T-helper 1 cell (primary cell): ENCODE results near the gene REC8.
"Not testable (repeated sequence)": the region's sequence is repeated elsewhere in the genome, so short reads cannot be mapped to it uniquely, and the experiment has no call there.

Experiments used
- DNase-seq, 5 donors: peaks; one replicate each; pipeline ENCODE4 v3.0.0-alpha.2; 2012 to 2020

REC8 gene

GRCh38 chr14:24204163-24205146 lies 32.6 kb downstream of the REC8 start:
- no peak for DNase-seq

GRCh38 chr14:24206260-24207103 lies 34.6 kb downstream of the REC8 start:
- DNase-seq, result no peak

GRCh38 chr14:24207104-24207551 lies 35.2 kb downstream of the REC8 start:
- DNase-seq, result no peak

- no peak for DNase-seq
These were observed 35.7 kb downstream of the REC8 start for GRCh38 chr14:24207625-24208024.

GRCh38 chr14:24211311-24211710 lies 39.4 kb downstream of the REC8 start:
- DNase-seq, result no peak

GRCh38 chr14:24212924-24213865 lies 41.3 kb downstream of the REC8 start, which contains the start of gene CHMP4A:
TSS of gene CHMP4A (minus strand) at chr14:24213488. CDS start at chr14:24213439, 49 bp downstream.
- DNase-seq, result peak; percentile 92 to 97 (median 94)

- DNase-seq, result no peak
These were observed 42.2 kb downstream of the REC8 start for GRCh38 chr14:24213866-24214662.

GRCh38 chr14:24215495-24216344 lies 43.8 kb downstream of the REC8 start, which contains the start of gene MDP1:
TSS of gene MDP1 (minus strand) at chr14:24216066. CDS start at chr14:24215955, 111 bp downstream.
- peak; percentile 69 to 95 (median 81) for DNase-seq

GRCh38 chr14:24216345-24216699 lies 44.4 kb downstream of the REC8 start:
- DNase-seq, result no peak

GRCh38 chr14:24216876-24217275 lies 45.0 kb downstream of the REC8 start:
- DNase-seq, result not testable (repeated sequence)

GRCh38 chr14:24219080-24219479 lies 47.2 kb downstream of the REC8 start:
- no peak for DNase-seq

GRCh38 chr14:24219521-24219920 lies 47.6 kb downstream of the REC8 start:
- no peak for DNase-seq

- not testable (repeated sequence) for DNase-seq
These were observed 51.1 kb downstream of the REC8 start for GRCh38 chr14:24222987-24223386.

GRCh38 chr14:24224618-24225071 lies 52.8 kb downstream of the REC8 start:
- DNase-seq, result no peak

- DNase-seq, result no peak
These were observed 54.6 kb downstream of the REC8 start for GRCh38 chr14:24226473-24226872.

GRCh38 chr14:24228902-24229301 lies 57.0 kb downstream of the REC8 start:
- no peak for DNase-seq
